GM04504 (cell line): ENCODE results near the gene CLASP1.
A peak's percentile ranks its signal among the peaks of the same experiment; 100 is the strongest.
"Not testable (repeated sequence)": the region's sequence is repeated elsewhere in the genome, so short reads cannot be mapped to it uniquely, and the experiment has no call there.

ENCODE experiments used
- DNase-seq: peaks from one replicate; pipeline ENCODE4 v3.0.0-alpha.2; 2012; ENCODE audit warnings: low read depth

CLASP1 gene

GRCh38 chr2:121577381-121577780 is 71.9 kb downstream of the CLASP1 start:
- no peak for DNase-seq

GRCh38 chr2:121576263-121576662 is 73.0 kb downstream of the CLASP1 start:
- no peak for DNase-seq

- DNase-seq = no peak
These were observed 73.5 kb downstream of the CLASP1 start for GRCh38 chr2:121575800-121576199.

- no peak for DNase-seq
These were observed 78.6 kb downstream of the CLASP1 start for GRCh38 chr2:121570667-121571055.

- no peak for DNase-seq
These were observed 79.1 kb downstream of the CLASP1 start for GRCh38 chr2:121570036-121570666.

- DNase-seq = no peak
These were observed 81.3 kb downstream of the CLASP1 start for GRCh38 chr2:121567957-121568409.

- DNase-seq = no peak
These were observed 81.8 kb downstream of the CLASP1 start for GRCh38 chr2:121567452-121567851.

- no peak for DNase-seq
These were observed 83.6 kb downstream of the CLASP1 start for GRCh38 chr2:121565389-121566250.

- no peak for DNase-seq
These were observed 84.4 kb downstream of the CLASP1 start for GRCh38 chr2:121564905-121565304.

- DNase-seq = not testable (repeated sequence)
These were observed 85.5 kb downstream of the CLASP1 start for GRCh38 chr2:121563754-121564153.

- DNase-seq = no peak
These were observed 86.7 kb downstream of the CLASP1 start for GRCh38 chr2:121562269-121563176.

GRCh38 chr2:121561617-121562268 is 87.5 kb downstream of the CLASP1 start:
- peak; percentile 20 for DNase-seq

GRCh38 chr2:121558329-121558728 is 90.9 kb downstream of the CLASP1 start:
- no peak for DNase-seq

- DNase-seq = no peak
These were observed 94.3 kb downstream of the CLASP1 start for GRCh38 chr2:121555008-121555407.

- DNase-seq = not testable (repeated sequence)
These were observed 96.6 kb downstream of the CLASP1 start for GRCh38 chr2:121552477-121553180.

GRCh38 chr2:121550669-121551068 is 98.6 kb downstream of the CLASP1 start:
- DNase-seq = no peak

- DNase-seq = no peak
These were observed 101.6 kb downstream of the CLASP1 start for GRCh38 chr2:121547646-121548045.

- no peak for DNase-seq
These were observed 103.3 kb downstream of the CLASP1 start for GRCh38 chr2:121545913-121546312.

- no peak for DNase-seq
These were observed 104.0 kb downstream of the CLASP1 start for GRCh38 chr2:121545257-121545656.

- no peak for DNase-seq
These were observed 107.8 kb downstream of the CLASP1 start for GRCh38 chr2:121541495-121541894.
